WI38 (cell line): ENCODE measurements around the gene C2CD4C.

Experiments
- H3K4me3 ChIP-seq: 2 replicates; pipeline ENCODE4 v1.5.1; 2011; ENCODE audit warnings: low read depth, mild to moderate bottlenecking, control low read depth, low read length
- TF ChIP-seq, protein P1 (sequence below): IDR thresholded peaks from 2 replicates; pipeline ENCODE4 v1.5.1; 2012; ENCODE audit warnings: low read depth, mild to moderate bottlenecking, control low read depth, low read length

C2CD4C gene

DNA sequence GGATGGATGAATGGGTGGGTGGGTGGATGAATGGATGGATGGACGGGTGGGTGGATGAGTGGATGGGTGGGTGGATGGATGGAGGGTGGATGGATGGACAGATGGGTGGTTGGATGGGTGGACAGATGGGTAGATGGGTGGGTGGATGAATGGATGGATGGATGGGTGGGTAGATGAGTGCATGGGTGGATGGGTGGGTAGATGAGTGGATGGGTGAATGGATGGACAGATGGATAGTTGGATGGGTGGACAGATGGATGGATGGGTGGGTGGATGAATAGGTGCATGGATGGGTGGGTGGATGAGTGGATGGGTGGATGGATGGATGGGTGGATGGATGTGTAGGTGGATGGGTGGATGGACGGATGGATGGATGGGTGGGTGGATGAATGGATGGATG, 34.1 kb upstream of the C2CD4C start:
- TF ChIP-seq, protein P1, sequence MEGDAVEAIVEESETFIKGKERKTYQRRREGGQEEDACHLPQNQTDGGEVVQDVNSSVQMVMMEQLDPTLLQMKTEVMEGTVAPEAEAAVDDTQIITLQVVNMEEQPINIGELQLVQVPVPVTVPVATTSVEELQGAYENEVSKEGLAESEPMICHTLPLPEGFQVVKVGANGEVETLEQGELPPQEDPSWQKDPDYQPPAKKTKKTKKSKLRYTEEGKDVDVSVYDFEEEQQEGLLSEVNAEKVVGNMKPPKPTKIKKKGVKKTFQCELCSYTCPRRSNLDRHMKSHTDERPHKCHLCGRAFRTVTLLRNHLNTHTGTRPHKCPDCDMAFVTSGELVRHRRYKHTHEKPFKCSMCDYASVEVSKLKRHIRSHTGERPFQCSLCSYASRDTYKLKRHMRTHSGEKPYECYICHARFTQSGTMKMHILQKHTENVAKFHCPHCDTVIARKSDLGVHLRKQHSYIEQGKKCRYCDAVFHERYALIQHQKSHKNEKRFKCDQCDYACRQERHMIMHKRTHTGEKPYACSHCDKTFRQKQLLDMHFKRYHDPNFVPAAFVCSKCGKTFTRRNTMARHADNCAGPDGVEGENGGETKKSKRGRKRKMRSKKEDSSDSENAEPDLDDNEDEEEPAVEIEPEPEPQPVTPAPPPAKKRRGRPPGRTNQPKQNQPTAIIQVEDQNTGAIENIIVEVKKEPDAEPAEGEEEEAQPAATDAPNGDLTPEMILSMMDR, result no peak
- H3K4me3 ChIP-seq, result no peak overlapping the region

- no peak overlapping the region for H3K4me3 ChIP-seq
- TF ChIP-seq, protein P1, result no peak
Measured at GRCh38 chr19:442085-442484, 33.1 kb upstream of the C2CD4C start.

GRCh38 chr19:441213-441836, 32.4 kb upstream of the C2CD4C start:
- TF ChIP-seq, protein P1, result no peak
- no peak overlapping the region for H3K4me3 ChIP-seq

DNA sequence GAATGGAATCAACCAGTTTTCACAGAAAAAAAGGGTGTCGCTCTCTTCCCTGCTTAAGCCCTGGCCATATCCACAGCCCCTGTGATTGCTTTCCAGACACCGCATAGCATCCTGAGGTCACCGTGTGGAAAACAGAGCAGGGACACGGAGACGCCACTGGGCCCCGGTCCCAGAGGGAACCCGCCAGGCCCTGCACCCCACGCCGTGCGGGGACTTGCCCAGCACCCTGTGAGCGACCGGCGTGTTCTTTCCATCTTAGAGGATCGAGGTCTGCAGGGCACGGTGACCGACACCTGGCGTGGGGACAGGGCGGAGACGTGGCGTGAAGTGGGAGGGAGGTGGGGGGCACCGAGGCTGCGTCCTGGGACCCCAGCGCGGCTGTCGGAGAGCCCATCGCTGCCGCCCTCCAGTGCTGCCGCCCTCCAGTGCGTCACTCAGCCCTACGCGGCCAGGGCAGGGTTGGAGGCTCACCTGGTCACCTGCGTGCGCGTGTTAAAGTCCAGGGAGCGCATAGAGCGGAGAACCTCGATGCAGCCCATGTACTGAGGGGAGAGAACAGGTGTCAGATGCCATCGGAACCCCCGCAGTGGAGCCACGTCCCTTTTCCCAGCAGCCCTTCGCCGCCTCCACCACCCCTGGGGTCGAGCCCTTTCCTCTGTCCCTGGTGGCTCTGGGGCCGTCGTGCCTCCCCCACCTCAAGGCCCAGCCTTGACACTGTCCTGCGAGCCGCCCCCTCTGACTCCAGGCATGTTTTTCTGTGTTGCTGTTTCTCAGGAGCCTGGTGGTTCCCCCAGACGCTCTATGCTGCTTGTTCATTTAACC, 31.7 kb upstream of the C2CD4C start:
- TF ChIP-seq, protein P1, result no peak

GRCh38 chr19:439167-439900, 30.4 kb upstream of the C2CD4C start:
- no peak overlapping the region for H3K4me3 ChIP-seq
- TF ChIP-seq, protein P1, result no peak

More for the DNA sequence above, 31.7 kb upstream of the C2CD4C start:
- no peak overlapping the region for H3K4me3 ChIP-seq

- TF ChIP-seq, protein P1, result no peak
- H3K4me3 ChIP-seq, result no peak overlapping the region
Measured at GRCh38 chr19:438416-438958, 29.5 kb upstream of the C2CD4C start.

- H3K4me3 ChIP-seq, result no peak overlapping the region
- TF ChIP-seq, protein P1, result no peak
Measured at GRCh38 chr19:437041-437440, 28.1 kb upstream of the C2CD4C start.
